ENCODE measurements around the gene PADI4. TPM values are rescaled to one million over a fixed set of nuclear protein-coding genes. Genes with fewer than 3 reads are reported as not detected.

PADI4 gene
- total and polyA plus RNA-seq, 4 donors = 0.32 to 6.1 (median 0.90) TPM

DNA sequence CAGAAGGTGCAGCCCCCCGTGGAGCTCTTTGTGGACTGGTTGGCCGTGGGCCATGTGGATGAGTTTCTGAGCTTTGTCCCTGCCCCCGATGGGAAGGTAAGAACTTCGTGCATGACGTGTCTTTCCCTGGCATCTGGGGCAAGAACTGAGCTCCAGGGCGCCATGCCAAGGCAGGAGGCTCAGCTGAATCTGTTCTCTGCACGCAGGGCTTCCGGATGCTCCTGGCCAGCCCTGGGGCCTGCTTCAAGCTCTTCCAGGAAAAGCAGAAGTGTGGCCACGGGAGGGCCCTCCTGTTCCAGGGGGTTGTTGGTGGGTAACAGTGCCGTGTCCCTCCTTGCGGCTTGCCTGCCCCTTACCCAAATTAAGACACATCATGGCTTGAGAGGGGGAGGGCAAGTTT is 31.4 kb upstream of the PADI4 start (continued):
- TF ChIP-seq, protein P1, sequence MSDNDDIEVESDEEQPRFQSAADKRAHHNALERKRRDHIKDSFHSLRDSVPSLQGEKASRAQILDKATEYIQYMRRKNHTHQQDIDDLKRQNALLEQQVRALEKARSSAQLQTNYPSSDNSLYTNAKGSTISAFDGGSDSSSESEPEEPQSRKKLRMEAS (IDR thresholded peaks at IDR 0.05) = no peak
- TF ChIP-seq RXRA (IDR thresholded peaks at IDR 0.05) = no peak
- TF ChIP-seq TAF1 (conservative IDR thresholded peaks at IDR 0.05) = no peak
- no peak for TF ChIP-seq JUND (IDR thresholded peaks at IDR 0.05)
- TF ChIP-seq, protein P2, sequence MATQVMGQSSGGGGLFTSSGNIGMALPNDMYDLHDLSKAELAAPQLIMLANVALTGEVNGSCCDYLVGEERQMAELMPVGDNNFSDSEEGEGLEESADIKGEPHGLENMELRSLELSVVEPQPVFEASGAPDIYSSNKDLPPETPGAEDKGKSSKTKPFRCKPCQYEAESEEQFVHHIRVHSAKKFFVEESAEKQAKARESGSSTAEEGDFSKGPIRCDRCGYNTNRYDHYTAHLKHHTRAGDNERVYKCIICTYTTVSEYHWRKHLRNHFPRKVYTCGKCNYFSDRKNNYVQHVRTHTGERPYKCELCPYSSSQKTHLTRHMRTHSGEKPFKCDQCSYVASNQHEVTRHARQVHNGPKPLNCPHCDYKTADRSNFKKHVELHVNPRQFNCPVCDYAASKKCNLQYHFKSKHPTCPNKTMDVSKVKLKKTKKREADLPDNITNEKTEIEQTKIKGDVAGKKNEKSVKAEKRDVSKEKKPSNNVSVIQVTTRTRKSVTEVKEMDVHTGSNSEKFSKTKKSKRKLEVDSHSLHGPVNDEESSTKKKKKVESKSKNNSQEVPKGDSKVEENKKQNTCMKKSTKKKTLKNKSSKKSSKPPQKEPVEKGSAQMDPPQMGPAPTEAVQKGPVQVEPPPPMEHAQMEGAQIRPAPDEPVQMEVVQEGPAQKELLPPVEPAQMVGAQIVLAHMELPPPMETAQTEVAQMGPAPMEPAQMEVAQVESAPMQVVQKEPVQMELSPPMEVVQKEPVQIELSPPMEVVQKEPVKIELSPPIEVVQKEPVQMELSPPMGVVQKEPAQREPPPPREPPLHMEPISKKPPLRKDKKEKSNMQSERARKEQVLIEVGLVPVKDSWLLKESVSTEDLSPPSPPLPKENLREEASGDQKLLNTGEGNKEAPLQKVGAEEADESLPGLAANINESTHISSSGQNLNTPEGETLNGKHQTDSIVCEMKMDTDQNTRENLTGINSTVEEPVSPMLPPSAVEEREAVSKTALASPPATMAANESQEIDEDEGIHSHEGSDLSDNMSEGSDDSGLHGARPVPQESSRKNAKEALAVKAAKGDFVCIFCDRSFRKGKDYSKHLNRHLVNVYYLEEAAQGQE (IDR thresholded peaks at IDR 0.05) = no peak

- no peak overlapping the region for H3K4me3 ChIP-seq (ENCODE audit: low read depth in 1 of 3, low read length in 3 of 3)
- no peak overlapping the region for H3K9ac ChIP-seq (ENCODE audit: low read depth in 1 of 2, low read length in 2 of 2)
- peaks cover 0 to 2% (median under 1%) of the 10 kb centered on the region in 4 donors for H3K27me3 ChIP-seq (ENCODE audit: control insufficient read depth in 4 of 4, insufficient read depth in 4 of 4, low read length in 3 of 4)
- H3K4me1 ChIP-seq (ENCODE audit: control insufficient read depth in 4 of 4, insufficient read depth in 4 of 4, low read length in 3 of 4) = no peaks in the 10 kb centered on the region
- WGBS = 75% methylated on average over 8 of the region's 8 CpGs
- H3K36me3 ChIP-seq (ENCODE audit: control insufficient read depth in 4 of 4, insufficient read depth in 3 of 4, low read depth in 1 of 4, low read length in 3 of 4) = peaks cover 0 to 1% (median 0%) of the 10 kb centered on the region in 4 donors
- TF ChIP-seq SP1 (IDR thresholded peaks at IDR 0.05) (no peak), GABPA (IDR thresholded peaks at IDR 0.05 in 1 of 2, conservative IDR thresholded peaks at IDR 0.05 in 1 of 2) (no peak), NR2F2 (IDR thresholded peaks at IDR 0.05) (no peak), RXRA (IDR thresholded peaks at IDR 0.05) (no peak), TAF1 (conservative IDR thresholded peaks at IDR 0.05) (no peak), CTCF (IDR thresholded peaks at IDR 0.05; ENCODE audit: low read depth, low read length, missing input control) (no peak), HNF4G (IDR thresholded peaks at IDR 0.05) (no peak), JUND (IDR thresholded peaks at IDR 0.05) (no peak), RAD21 (IDR thresholded peaks at IDR 0.05) (no peak), YY1 (IDR thresholded peaks at IDR 0.05) (no peak), ATF3 (IDR thresholded peaks at IDR 0.05) (no peak)
- TF ChIP-seq, protein P2 (IDR thresholded peaks at IDR 0.05) = no peak
- TF ChIP-seq, protein P1 (IDR thresholded peaks at IDR 0.05) = no peak
- no peak overlapping the region for H3K27ac ChIP-seq (ENCODE audit: low read depth in 1 of 2, low read length in 2 of 2)
- DNase-seq (ENCODE audit: low spot score) = no peak
- no peaks in the 10 kb centered on the region for H3K9me3 ChIP-seq (ENCODE audit: control insufficient read depth in 4 of 4, low read length in 3 of 4)
Observed at GRCh38 chr1:17277511-17278159, 30.4 kb upstream of the PADI4 start.
